IMR-90 (cell line): Measurements from ENCODE around the gene ZBTB8B. TPM values are rescaled to one million over a fixed set of nuclear protein-coding genes. Genes with fewer than 3 reads are reported as not detected.

Source experiments
- ATAC-seq: fragments of 200-7000 bp; cut with Tn5 transposase; 2 replicates; pipeline ENCODE4 v1.9.1; 2020; ENCODE audit warnings: low read depth, mild to moderate bottlenecking, moderate library complexity
- BruUV-seq: library from RNA; stranded (reverse); fragments of 400-500 nt; replicated peaks from 2 replicates; lab custom pipeline; 2021; lab: Mats Ljungman, UMichigan
- CTCF ChIA-PET: fragments of 300-600 bp; formaldehyde crosslinking; extraction: SDS; loops from one replicate; lab custom pipeline; 2021; ENCODE audit warnings: antibody characterized with exemption; lab: Yijun Ruan, JAX
- POLR2A ChIA-PET: fragments of 300-600 bp; sonication (Branson Sonifier 250); formaldehyde crosslinking; loops from one replicate; lab custom pipeline; 2022; ENCODE audit warnings: antibody characterized with exemption; ENCODE audit not compliant: unreplicated experiment; lab: Charles Lee
- DNase-seq: peaks from one replicate; pipeline ENCODE4 v3.0.0; 2013
- H2AFZ ChIP-seq: replicated peaks from 2 replicates; pipeline ENCODE3; 2013; ENCODE audit warnings: low read length, mild to moderate bottlenecking; ENCODE audit not compliant: poor library complexity
- H2AK5ac ChIP-seq: 2 replicates; pipeline ENCODE4 v1.6.1; 2013; ENCODE audit warnings: low read depth, low read length, inconsistent platforms
- H2AK9ac ChIP-seq: replicated peaks from 2 replicates; pipeline ENCODE3; 2013; ENCODE audit warnings: mild to moderate bottlenecking, low read depth, low read length, moderate library complexity; ENCODE audit not compliant: poor library complexity
- H2BK120ac ChIP-seq: 2 replicates; pipeline ENCODE4 v1.6.1; 2013; ENCODE audit warnings: low read depth, low read length, inconsistent platforms
- H2BK15ac ChIP-seq: 3 replicates; pipeline ENCODE4 v1.6.1; 2013; ENCODE audit warnings: low read depth, low read length, inconsistent platforms
- H2BK20ac ChIP-seq: 2 replicates; pipeline ENCODE4 v1.6.1; 2013; ENCODE audit warnings: low read depth, mild to moderate bottlenecking, inconsistent platforms, low read length, moderate library complexity
- H2BK5ac ChIP-seq: 2 replicates; pipeline ENCODE4 v1.6.1; 2013; ENCODE audit warnings: mild to moderate bottlenecking, low read depth, low read length, inconsistent platforms; ENCODE audit not compliant: poor library complexity, severe bottlenecking
- H3K14ac ChIP-seq: replicated peaks from 2 replicates; pipeline ENCODE4 v1.6.1; 2013; ENCODE audit warnings: low read depth, low read length, inconsistent platforms
- H3K18ac ChIP-seq: 2 replicates; pipeline ENCODE4 v1.6.1; 2013; ENCODE audit warnings: low read depth, low read length, control low read depth
- H3K23ac ChIP-seq: 2 replicates; pipeline ENCODE4 v1.6.1; 2013; ENCODE audit warnings: low read depth, low read length, inconsistent platforms
- H3K27ac ChIP-seq: 2 replicates; pipeline ENCODE4 v1.5.1; 2013; ENCODE audit warnings: mild to moderate bottlenecking, control low read depth, low read length; ENCODE audit not compliant: insufficient read depth
- H3K27me3 ChIP-seq: 2 replicates; pipeline ENCODE4 v1.6.1; 2013; ENCODE audit warnings: low read length; ENCODE audit not compliant: control insufficient read depth, insufficient read depth
- H3K36me3 ChIP-seq: 2 replicates; pipeline ENCODE4 v1.6.1; 2013; ENCODE audit warnings: low read length, mixed read lengths; ENCODE audit not compliant: control insufficient read depth, insufficient read depth
- H3K4ac ChIP-seq: 2 replicates; pipeline ENCODE4 v1.6.1; 2013; ENCODE audit warnings: low read depth, low read length, inconsistent platforms
- H3K4me1 ChIP-seq: 2 replicates; pipeline ENCODE4 v1.6.1; 2013; ENCODE audit warnings: low read length, mixed read lengths; ENCODE audit not compliant: control insufficient read depth, insufficient read depth
- H3K4me2 ChIP-seq: 2 replicates; pipeline ENCODE4 v1.6.1; 2013; ENCODE audit warnings: low read depth, mild to moderate bottlenecking, control low read depth, low read length, moderate library complexity
- H3K4me3 ChIP-seq: 2 replicates; pipeline ENCODE4 v1.5.1; 2013; ENCODE audit warnings: low read depth, mild to moderate bottlenecking, control low read depth, low read length, moderate library complexity; ENCODE audit not compliant: insufficient read depth
- H3K56ac ChIP-seq: 2 replicates; pipeline ENCODE4 v1.6.1; 2013; ENCODE audit warnings: low read length, inconsistent platforms; ENCODE audit not compliant: insufficient read depth; ENCODE audit errors: extremely low read depth
- H3K79me1 ChIP-seq, 2 experiments: 2 replicates each; pipeline ENCODE4 v1.6.1; 2013; ENCODE audit warnings: low read length in 2 of 2, inconsistent platforms in 1 of 2, low read depth in 1 of 2
- H3K9ac ChIP-seq: 2 replicates; pipeline ENCODE4 v1.6.1; 2013; ENCODE audit warnings: low read depth, low read length, control low read depth
- H3K9me1 ChIP-seq: 2 replicates; pipeline ENCODE4 v1.6.1; 2013; ENCODE audit warnings: low read length, inconsistent platforms; ENCODE audit not compliant: insufficient read depth
- H3K9me3 ChIP-seq: 2 replicates; pipeline ENCODE4 v1.6.1; 2013; ENCODE audit warnings: low read length; ENCODE audit not compliant: control insufficient read depth, insufficient read depth
- H4K20me1 ChIP-seq: 2 replicates; pipeline ENCODE4 v1.6.1; 2013; ENCODE audit warnings: low read length, inconsistent platforms; ENCODE audit not compliant: insufficient read depth
- H4K5ac ChIP-seq: 2 replicates; pipeline ENCODE4 v1.6.1; 2013; ENCODE audit warnings: mild to moderate bottlenecking, low read depth, low read length, control low read depth
- H4K8ac ChIP-seq, 2 experiments: 2 replicates each; pipeline ENCODE4 v1.6.1; 2013; ENCODE audit warnings: low read depth in 2 of 2, low read length in 2 of 2, control low read depth in 1 of 2, inconsistent platforms in 1 of 2
- H4K91ac ChIP-seq: 2 replicates; pipeline ENCODE4 v1.6.1; 2013; ENCODE audit warnings: low read depth, low read length, inconsistent platforms; ENCODE audit not compliant: insufficient read depth
- ELK1 ChIP-seq: fragments of 150-350 bp; IDR thresholded peaks from 2 replicates; pipeline ENCODE4 v1.6.1; 2016; ENCODE audit warnings: low read depth, mild to moderate bottlenecking, low read length, moderate library complexity, borderline replicate concordance
- WGBS, 2 experiments: methylation state at CpG; one replicate each; pipeline versions ENCODE4 v1.1.5 to v1.1.7; 2013; ENCODE audit warnings: missing lambda C conversion rate in 2 of 2; ENCODE audit not compliant: insufficient read length in 1 of 2; ENCODE audit errors: extremely low coverage in 2 of 2; 5-methylcytosine and 5-hydroxymethylcytosine counted together
- dilution Hi-C: fragments of 300-500 bp; cut with HindIII; formaldehyde crosslinking; loops from one replicate; pipeline ENCODE4 v1.14.3; 2018; ENCODE audit warnings: low sequenced_read_pairs; ENCODE audit not compliant: unreplicated experiment
- in situ Hi-C: fragments of 300-500 bp; cut with MboI; formaldehyde crosslinking; loops from 3 replicates; pipeline ENCODE4 v1.14.3; 2019; ENCODE audit warnings: low sequenced_read_pairs, inconsistent platforms, mixed read lengths
- intact Hi-C: fragments of 100-400 bp; cut with micrococcal nuclease; formaldehyde crosslinking; loops from 2 replicates; pipeline ENCODE4 v1.10.0; 2022
- polyA plus RNA-seq, 3 experiments: library from polyadenylated mRNA; depleted of rRNA; stranded (reverse); fragments of >200 nt; gene quantifications; 2 replicates each; pipeline ENCODE4 v1.2.3, GENCODE V29; 2012; ENCODE audit warnings: low replicate concordance in 1 of 3
- total RNA-seq: library from RNA; depleted of rRNA; stranded (reverse); fragments of >200 nt; gene quantifications from 2 replicates; pipeline ENCODE4 v1.2.3, GENCODE V29; 2012

The ZBTB8B gene
- total and polyA plus RNA-seq, 2 of the 4 experiments (the other 2 are of a cell fraction), result not detected

DNA sequence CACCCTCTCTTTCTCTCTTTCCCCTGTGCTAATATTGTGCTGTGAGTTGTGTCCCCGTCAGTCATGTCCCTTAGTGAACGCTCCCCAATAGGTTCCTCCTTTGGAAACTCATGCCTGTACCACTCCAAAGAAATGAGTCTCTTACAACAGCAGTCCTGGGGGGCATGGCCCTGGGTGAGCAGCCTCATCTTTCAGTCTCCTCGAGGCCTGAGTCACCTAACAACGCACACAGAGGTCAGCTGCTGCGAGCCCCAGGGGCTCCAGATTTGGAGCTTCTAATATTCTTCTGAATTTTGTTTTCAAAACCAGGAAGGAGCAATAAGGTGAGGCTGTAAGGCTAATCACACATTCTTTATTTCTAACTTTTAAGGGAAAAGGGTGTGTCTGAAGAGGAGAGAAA, 43.9 kb downstream of the ZBTB8B start:
- Histone ChIP-seq H3K4ac (no peak overlapping the region), H3K18ac (no peak overlapping the region), H2BK20ac (no peak overlapping the region), H4K8ac (no peak overlapping the region), H3K36me3 (no peaks in the 10 kb centered on the region), H3K79me1 (no peaks in the 10 kb centered on the region), H3K56ac (no peak overlapping the region), H2BK120ac (no peak overlapping the region), H3K27ac (no peak overlapping the region), H3K4me1 (no peaks in the 10 kb centered on the region), H3K9me1 (no peaks in the 10 kb centered on the region), H3K27me3 (no peaks in the 10 kb centered on the region), H3K9ac (no peak overlapping the region), H2BK5ac (no peak overlapping the region), H4K91ac (no peak overlapping the region), H3K9me3 (no peaks in the 10 kb centered on the region), H3K4me3 (no peak overlapping the region), H2AK5ac (no peak overlapping the region), H4K5ac (no peak overlapping the region), H2AFZ (no peak overlapping the region), H3K14ac (no peak overlapping the region), H3K23ac (no peak overlapping the region), H3K4me2 (no peak overlapping the region), H4K20me1 (no peaks in the 10 kb centered on the region), H2BK15ac (no peak overlapping the region), H2AK9ac (no peak overlapping the region)
- DNase-seq, result peak; percentile 17
- BruUV-seq, result no TSS peak
- intact Hi-C loops (no loop called here), dilution Hi-C loops (no loop called here), in situ Hi-C loops (no loop called here)
- WGBS, 2 experiments, result no CpG with 5 or more reads among the region's 5 CpGs
- no peak for TF ChIP-seq ELK1
- CTCF ChIA-PET, result interaction anchor here (1.4 kb wide), 1 partner anchor 11 kb away, joined by 9 read pairs; no protein-coding TSS in a partner anchor
- ATAC-seq, result no peak
- POLR2A ChIA-PET, result no interaction called here
